ENCODE data around the gene NPPC.
"Not testable (repeated sequence)": the region's sequence is repeated elsewhere in the genome, so short reads cannot be mapped to it uniquely, and the experiment has no call there.

Gene NPPC

DNA sequence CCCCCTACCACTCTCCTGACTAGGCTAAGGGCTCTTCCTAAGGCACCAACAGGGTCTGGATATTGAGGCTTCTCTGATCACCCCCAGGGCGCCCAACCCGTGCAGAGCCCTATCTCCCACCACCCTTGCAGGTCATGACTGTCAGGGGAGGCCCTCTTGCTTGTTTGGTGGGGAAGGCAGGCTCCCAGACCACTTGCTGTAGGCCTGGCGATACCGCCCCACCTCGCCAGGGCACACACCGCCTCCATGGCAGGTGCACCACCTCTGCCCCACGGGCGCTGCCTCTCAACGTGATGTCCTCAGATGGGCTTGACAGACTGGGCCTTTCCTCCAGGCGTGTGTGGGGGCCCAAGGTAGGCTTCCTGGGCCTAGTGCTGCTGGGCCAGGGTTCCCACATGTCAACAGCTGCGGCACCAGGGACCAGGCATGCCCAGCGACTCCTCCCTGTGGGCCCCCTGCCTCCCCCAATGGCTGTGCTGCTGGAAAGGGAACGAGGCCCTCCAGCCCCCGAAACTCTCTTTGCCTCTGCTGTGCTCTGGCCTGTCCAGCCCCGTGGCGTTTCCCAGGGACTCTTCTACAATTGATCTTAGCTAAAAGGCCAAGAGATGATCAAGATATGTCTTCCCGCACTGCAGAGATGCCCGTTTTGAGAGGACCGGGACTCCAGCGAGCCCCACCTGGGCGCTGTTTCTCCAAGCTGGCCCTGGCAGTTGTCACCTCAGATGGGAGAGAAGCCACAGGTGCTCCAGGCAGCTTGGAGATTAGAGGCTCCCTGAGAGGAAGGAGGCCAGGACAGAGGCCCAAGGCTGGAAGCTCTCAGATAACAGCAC, 7.5 kb downstream of the NPPC start:
- Histone ChIP-seq H3K4me1 (ENCODE audit: control insufficient read depth, insufficient read depth, low read length) (peaks cover 5% of the 10 kb centered on the region; the same call in 1 of the 2 replicates), H3K4me3 (ENCODE audit: low read depth, low read length) (no peak overlapping the region), H3K36me3 (ENCODE audit: control insufficient read depth, insufficient read depth, low read length) (no peaks in the 10 kb centered on the region), H3K27me3 (ENCODE audit: control insufficient read depth, insufficient read depth, low read length) (peaks cover 16% of the 10 kb centered on the region; the same call in 1 of the 2 replicates), H3K9ac (ENCODE audit: low read length) (no peak overlapping the region), H3K9me3 (ENCODE audit: control insufficient read depth, insufficient read depth, low read depth, low read length) (no peaks in the 10 kb centered on the region), H3K27ac (ENCODE audit: low read depth, low read length) (no peak overlapping the region)

DNA sequence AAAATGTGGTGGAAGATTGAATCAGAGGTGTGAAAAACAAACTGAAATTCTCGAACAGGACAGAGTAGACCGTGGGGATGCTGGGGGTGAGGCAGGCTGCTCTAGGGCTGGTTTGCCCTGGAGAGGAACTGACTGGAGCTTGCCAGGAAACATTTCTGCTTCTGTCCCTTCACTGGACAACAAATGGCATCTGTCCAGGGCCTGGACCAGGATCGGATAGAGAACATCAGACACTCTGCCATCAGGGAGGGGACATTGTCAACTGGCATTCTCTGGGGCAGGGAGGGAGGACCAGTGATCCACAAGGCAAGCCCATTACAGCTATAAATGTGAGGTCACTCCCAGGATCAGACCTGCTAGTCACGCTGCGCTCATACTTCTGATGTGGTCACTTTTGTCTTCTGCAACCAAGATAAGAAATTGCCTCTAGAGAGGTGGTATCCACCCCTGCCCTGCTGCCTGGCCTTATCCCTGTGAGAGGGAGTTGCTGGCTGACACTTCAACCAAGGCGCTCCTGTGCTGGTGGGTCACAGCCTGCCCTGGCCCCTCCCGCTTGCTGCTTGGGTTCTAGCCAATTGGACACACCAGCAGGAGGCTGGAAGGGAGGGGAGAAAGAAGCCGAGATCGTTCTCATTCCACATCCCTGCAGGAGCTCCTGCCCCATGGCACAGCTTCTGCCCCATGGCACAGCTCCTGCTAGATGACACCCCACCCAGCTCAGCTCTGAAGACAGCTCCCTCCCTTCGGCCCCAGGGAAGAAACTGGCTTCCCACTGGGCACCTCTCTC, 8.7 kb downstream of the NPPC start:
- Histone ChIP-seq H3K9me3 (ENCODE audit: control insufficient read depth, insufficient read depth, low read depth, low read length) (no peaks in the 10 kb centered on the region), H3K36me3 (ENCODE audit: control insufficient read depth, insufficient read depth, low read length) (no peaks in the 10 kb centered on the region), H3K27ac (ENCODE audit: low read depth, low read length) (no peak overlapping the region), H3K4me1 (ENCODE audit: control insufficient read depth, insufficient read depth, low read length) (peaks cover 5% of the 10 kb centered on the region; the same call in 1 of the 2 replicates), H3K4me3 (ENCODE audit: low read depth, low read length) (no peak overlapping the region), H3K9ac (ENCODE audit: low read length) (no peak overlapping the region), H3K27me3 (ENCODE audit: control insufficient read depth, insufficient read depth, low read length) (peaks cover 4% of the 10 kb centered on the region; the same call in 1 of the 2 replicates)

DNA sequence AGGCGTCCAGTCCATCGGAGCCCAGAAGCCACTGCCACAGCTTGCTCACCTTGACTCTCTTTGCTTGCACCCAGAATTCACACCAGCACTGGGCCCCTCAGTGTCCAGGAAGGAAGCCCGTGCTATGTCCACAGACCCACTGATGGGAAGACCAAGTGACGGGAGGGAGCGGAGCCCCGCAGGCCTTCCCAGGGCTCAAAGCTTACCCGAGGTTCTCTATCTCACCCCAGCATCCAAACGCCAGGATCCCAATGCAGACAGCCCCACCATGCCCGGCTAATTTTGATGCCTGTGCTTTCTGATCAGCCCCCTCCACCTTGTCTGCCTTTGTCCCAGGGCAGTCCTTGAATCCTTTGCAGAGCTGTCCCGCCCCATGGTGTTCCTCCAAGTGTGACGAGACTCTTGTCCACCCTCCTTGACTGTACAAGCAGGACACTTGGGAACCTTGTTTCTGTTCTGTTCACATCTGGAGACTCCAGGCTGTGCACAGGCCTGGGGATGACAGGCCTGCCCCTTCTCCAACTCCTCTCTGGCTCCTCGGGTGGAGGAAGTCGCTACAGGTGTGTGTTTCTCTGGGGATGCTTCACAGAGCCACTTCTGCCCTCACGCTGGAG, 12.0 kb downstream of the NPPC start:
- H3K4me1 ChIP-seq (ENCODE audit: control insufficient read depth, insufficient read depth, low read length): peaks cover 9% of the 10 kb centered on the region
- no peaks in the 10 kb centered on the region for H3K36me3 ChIP-seq (ENCODE audit: control insufficient read depth, insufficient read depth, low read length)
- no peak overlapping the region for H3K27ac ChIP-seq (ENCODE audit: low read depth, low read length)
- no peaks in the 10 kb centered on the region; the same call in 1 of the 2 replicates for H3K27me3 ChIP-seq (ENCODE audit: control insufficient read depth, insufficient read depth, low read length)
- no peak overlapping the region for H3K4me3 ChIP-seq (ENCODE audit: low read depth, low read length)
- no peak overlapping the region for H3K9ac ChIP-seq (ENCODE audit: low read length)
- H3K9me3 ChIP-seq (ENCODE audit: control insufficient read depth, insufficient read depth, low read depth, low read length): no peaks in the 10 kb centered on the region

DNA sequence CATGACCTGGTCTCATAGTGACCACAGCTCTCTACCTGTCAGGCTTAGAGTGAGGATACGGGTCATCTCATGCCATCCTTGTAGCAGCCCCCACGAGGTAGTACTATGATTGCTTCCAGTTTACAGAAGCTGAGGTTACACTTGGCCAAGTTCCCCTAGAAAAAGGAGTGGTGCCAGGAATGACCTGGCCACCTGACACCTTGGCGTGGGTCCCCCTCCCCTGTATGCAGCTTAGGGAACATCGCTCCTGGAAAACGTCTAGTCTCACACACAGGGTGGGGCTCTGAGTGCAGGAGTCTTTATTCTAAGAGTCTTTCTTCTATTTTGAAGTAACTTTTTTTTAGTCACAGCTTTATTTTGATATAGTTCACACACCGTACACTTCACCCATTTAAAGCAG, 14.8 kb downstream of the NPPC start:
- Histone ChIP-seq H3K27ac (ENCODE audit: low read depth, low read length) (no peak overlapping the region), H3K36me3 (ENCODE audit: control insufficient read depth, insufficient read depth, low read length) (no peaks in the 10 kb centered on the region), H3K27me3 (ENCODE audit: control insufficient read depth, insufficient read depth, low read length) (no peaks in the 10 kb centered on the region; the same call in 1 of the 2 replicates), H3K4me3 (ENCODE audit: low read depth, low read length) (no peak overlapping the region), H3K4me1 (ENCODE audit: control insufficient read depth, insufficient read depth, low read length) (peaks cover 4% of the 10 kb centered on the region), H3K9ac (ENCODE audit: low read length) (no peak overlapping the region), H3K9me3 (ENCODE audit: control insufficient read depth, insufficient read depth, low read depth, low read length) (no peaks in the 10 kb centered on the region)

DNA sequence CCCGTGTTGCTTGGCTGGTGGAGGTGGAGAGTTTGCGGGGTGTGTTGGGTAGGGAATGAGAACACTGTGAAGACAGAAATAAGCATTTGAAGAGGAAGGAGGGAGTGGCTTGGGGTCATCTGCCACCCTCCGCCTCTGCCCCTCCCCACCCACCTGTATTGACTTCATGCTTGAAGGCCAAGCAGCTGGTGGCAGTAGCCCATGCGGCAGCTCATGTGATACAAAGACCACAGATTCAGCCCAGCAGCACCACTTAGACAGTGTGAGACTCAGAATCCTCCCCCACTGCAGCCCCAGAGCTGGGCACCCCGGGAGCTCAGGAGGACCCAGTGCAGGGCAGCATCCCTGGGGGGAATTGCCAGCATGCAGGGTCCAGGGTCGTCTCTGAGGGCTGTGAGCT, 15.4 kb downstream of the NPPC start:
- H3K27me3 ChIP-seq (ENCODE audit: control insufficient read depth, insufficient read depth, low read length): no peaks in the 10 kb centered on the region; the same call in 1 of the 2 replicates
- H3K27ac ChIP-seq (ENCODE audit: low read depth, low read length): no peak overlapping the region
- no peaks in the 10 kb centered on the region for H3K9me3 ChIP-seq (ENCODE audit: control insufficient read depth, insufficient read depth, low read depth, low read length)
- H3K36me3 ChIP-seq (ENCODE audit: control insufficient read depth, insufficient read depth, low read length): no peaks in the 10 kb centered on the region
- no peak overlapping the region for H3K4me3 ChIP-seq (ENCODE audit: low read depth, low read length)
- no peak overlapping the region for H3K9ac ChIP-seq (ENCODE audit: low read length)
- H3K4me1 ChIP-seq (ENCODE audit: control insufficient read depth, insufficient read depth, low read length): peaks cover 6% of the 10 kb centered on the region

DNA sequence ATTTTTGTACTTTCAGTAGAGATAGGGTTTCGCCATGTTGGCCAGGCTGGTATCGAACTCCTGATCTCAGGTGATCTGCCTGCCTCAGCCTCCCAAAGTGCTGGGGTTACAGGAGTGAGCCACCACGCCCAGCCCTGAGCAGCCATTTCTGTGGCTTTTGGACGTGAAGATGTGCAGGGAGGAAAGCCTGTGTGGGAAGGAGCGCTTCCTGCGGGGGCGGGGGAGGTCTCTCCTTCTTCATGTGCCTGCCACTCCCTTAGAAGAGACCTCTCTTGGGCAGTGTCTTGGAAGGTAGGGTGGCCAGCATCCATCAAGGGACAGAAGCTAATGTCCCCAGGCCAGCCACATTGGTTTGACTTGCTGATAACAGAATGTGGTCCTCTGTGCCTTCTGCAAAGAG, 16.0 kb downstream of the NPPC start:
- not testable (repeated sequence) for H3K9me3 ChIP-seq (ENCODE audit: control insufficient read depth, insufficient read depth, low read depth, low read length); H3K27me3 ChIP-seq (ENCODE audit: control insufficient read depth, insufficient read depth, low read length); H3K27ac ChIP-seq (ENCODE audit: low read depth, low read length); H3K9ac ChIP-seq (ENCODE audit: low read length); H3K36me3 ChIP-seq (ENCODE audit: control insufficient read depth, insufficient read depth, low read length); H3K4me1 ChIP-seq (ENCODE audit: control insufficient read depth, insufficient read depth, low read length); H3K4me3 ChIP-seq (ENCODE audit: low read depth, low read length)

DNA sequence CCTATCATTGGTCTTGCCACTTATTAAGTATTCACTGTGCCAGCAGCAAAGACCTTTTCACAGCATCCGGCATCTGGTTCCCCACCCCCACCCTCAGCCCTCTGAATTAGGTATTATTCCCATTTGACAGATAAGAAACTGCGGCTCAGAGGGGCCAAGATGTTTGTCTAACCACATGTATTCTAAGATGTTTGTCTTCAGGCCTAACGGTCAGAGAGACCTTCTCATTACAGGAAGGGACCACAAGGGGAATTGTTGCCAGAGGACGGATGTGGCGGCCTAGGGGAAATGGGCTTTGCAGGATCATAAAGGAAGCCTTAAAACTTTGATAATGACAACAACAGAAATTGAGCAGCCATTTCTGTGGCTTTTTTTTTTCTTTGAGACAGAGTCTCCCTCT, 16.6 kb downstream of the NPPC start:
- H3K27me3 ChIP-seq (ENCODE audit: control insufficient read depth, insufficient read depth, low read length): no peaks in the 10 kb centered on the region; the same call in 1 of the 2 replicates
- peaks cover 7% of the 10 kb centered on the region for H3K4me1 ChIP-seq (ENCODE audit: control insufficient read depth, insufficient read depth, low read length)
- H3K9me3 ChIP-seq (ENCODE audit: control insufficient read depth, insufficient read depth, low read depth, low read length): no peaks in the 10 kb centered on the region
- H3K27ac ChIP-seq (ENCODE audit: low read depth, low read length): no peak overlapping the region
- H3K36me3 ChIP-seq (ENCODE audit: control insufficient read depth, insufficient read depth, low read length): no peaks in the 10 kb centered on the region
- H3K9ac ChIP-seq (ENCODE audit: low read length): no peak overlapping the region
- H3K4me3 ChIP-seq (ENCODE audit: low read depth, low read length): no peak overlapping the region

DNA sequence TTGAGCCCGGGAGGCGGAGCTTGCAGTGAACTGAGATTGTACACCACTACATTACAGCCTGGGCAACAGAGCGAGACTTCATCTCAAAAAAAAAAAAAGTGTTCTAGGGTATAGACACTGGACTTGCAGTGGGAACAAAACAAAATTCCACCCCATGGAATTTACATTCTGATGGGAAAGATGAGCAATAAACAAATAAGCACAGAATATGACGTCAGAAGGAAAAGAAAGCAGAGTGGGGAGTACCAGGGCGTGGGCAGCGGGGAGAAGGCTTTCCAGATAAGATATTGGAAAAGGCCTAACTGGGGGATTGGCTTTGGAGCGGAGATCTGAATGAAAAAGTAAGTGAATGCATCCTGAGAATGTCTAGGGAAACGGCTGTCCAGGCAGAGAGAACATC, 17.6 kb downstream of the NPPC start:
- Histone ChIP-seq H3K4me3 (ENCODE audit: low read depth, low read length) (no peak overlapping the region), H3K9me3 (ENCODE audit: control insufficient read depth, insufficient read depth, low read depth, low read length) (no peaks in the 10 kb centered on the region), H3K27ac (ENCODE audit: low read depth, low read length) (no peak overlapping the region), H3K4me1 (ENCODE audit: control insufficient read depth, insufficient read depth, low read length) (peaks cover 7% of the 10 kb centered on the region), H3K27me3 (ENCODE audit: control insufficient read depth, insufficient read depth, low read length) (no peaks in the 10 kb centered on the region), H3K36me3 (ENCODE audit: control insufficient read depth, insufficient read depth, low read length) (no peaks in the 10 kb centered on the region), H3K9ac (ENCODE audit: low read length) (no peak overlapping the region)

DNA sequence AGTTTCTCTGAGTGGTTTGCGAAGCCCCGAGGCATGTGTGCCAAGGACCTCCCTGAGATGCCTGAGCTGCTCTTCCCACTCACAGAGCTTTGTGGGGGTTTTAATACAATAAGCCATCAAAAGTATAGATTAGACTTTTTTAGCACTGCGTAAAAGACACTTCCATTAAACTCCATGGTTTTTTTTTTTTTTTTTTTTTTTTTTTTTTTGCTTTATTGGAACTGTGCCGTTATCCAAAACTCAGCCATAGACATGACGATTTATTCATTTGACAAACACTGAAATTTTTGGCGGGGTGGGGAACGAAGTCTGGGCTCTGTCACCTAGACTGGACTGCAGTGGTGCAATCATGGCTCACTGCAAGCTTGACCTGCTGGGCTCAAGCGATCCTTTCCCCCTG, 18.4 kb downstream of the NPPC start:
- Histone ChIP-seq H3K27me3 (ENCODE audit: control insufficient read depth, insufficient read depth, low read length) (no peaks in the 10 kb centered on the region), H3K27ac (ENCODE audit: low read depth, low read length) (no peak overlapping the region), H3K36me3 (ENCODE audit: control insufficient read depth, insufficient read depth, low read length) (no peaks in the 10 kb centered on the region), H3K4me3 (ENCODE audit: low read depth, low read length) (no peak overlapping the region), H3K4me1 (ENCODE audit: control insufficient read depth, insufficient read depth, low read length) (peaks cover 7% of the 10 kb centered on the region), H3K9ac (ENCODE audit: low read length) (no peak overlapping the region), H3K9me3 (ENCODE audit: control insufficient read depth, insufficient read depth, low read depth, low read length) (no peaks in the 10 kb centered on the region)

DNA sequence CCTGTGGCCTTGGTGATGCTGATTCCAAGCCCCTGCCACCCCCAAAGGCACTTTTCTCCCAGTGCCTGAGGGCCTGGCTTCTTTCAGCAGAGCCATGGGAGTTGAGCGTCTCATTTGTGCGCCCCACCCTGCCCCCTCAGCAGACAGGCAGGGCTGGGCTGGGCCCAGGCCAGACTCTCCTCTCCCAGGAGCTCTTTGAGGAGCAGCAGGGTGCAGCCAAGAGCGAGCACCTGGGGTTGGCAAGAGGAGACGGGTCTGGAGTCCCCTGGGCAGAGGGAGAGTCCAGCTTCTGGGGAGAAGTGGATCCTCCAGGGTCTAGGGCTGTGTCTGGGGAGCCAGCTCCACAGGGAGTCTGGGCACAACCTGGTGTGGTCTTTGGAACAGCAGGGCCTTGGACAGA, 21.2 kb downstream of the NPPC start:
- Histone ChIP-seq H3K36me3 (ENCODE audit: control insufficient read depth, insufficient read depth, low read length) (no peaks in the 10 kb centered on the region), H3K9ac (ENCODE audit: low read length) (no peak overlapping the region), H3K27ac (ENCODE audit: low read depth, low read length) (no peak overlapping the region), H3K4me3 (ENCODE audit: low read depth, low read length) (no peak overlapping the region), H3K4me1 (ENCODE audit: control insufficient read depth, insufficient read depth, low read length) (peaks cover 6% of the 10 kb centered on the region; the same call in 1 of the 2 replicates), H3K27me3 (ENCODE audit: control insufficient read depth, insufficient read depth, low read length) (no peaks in the 10 kb centered on the region), H3K9me3 (ENCODE audit: control insufficient read depth, insufficient read depth, low read depth, low read length) (no peaks in the 10 kb centered on the region)

DNA sequence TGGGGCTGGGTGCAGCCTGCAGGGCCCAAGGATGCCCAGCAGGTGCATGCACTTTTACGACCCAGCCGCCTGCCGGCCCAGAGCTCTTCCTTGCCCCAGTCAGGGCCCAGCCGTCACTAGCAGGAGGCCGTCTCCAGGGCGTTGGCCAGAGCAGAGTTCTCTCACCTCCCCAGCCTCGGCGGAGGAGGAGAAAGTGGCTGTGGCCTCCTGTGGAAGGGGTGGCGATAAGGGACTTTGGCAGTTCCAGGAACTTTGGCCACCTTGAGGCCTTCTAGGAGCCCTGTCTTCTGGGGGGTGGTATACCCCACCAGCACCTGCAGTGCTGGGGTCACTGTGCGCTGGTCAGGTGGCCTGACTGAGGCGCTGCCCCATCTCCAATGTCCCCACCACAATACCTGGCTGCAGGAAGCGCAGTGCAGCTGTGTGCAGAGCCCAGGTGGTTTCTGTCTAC, 22.0 kb downstream of the NPPC start:
- no peaks in the 10 kb centered on the region for H3K27me3 ChIP-seq (ENCODE audit: control insufficient read depth, insufficient read depth, low read length)
- H3K36me3 ChIP-seq (ENCODE audit: control insufficient read depth, insufficient read depth, low read length): no peaks in the 10 kb centered on the region
- no peak overlapping the region for H3K4me3 ChIP-seq (ENCODE audit: low read depth, low read length)
- H3K4me1 ChIP-seq (ENCODE audit: control insufficient read depth, insufficient read depth, low read length): peaks cover 6% of the 10 kb centered on the region; the same call in 1 of the 2 replicates
- no peak overlapping the region for H3K27ac ChIP-seq (ENCODE audit: low read depth, low read length)
- no peaks in the 10 kb centered on the region for H3K9me3 ChIP-seq (ENCODE audit: control insufficient read depth, insufficient read depth, low read depth, low read length)
- no peak overlapping the region for H3K9ac ChIP-seq (ENCODE audit: low read length)
